GM12892 (cell line): Measurements from ENCODE around the gene PAQR8.

Experiments used
- POLR2AphosphoS5 ChIP-seq: IDR thresholded peaks from 2 replicates; pipeline ENCODE4 v1.6.1; 2011; ENCODE audit warnings: low read depth, low read length, control low read depth
- TAF1 ChIP-seq: IDR thresholded peaks from 2 replicates; pipeline ENCODE4 v1.6.1; 2011; ENCODE audit warnings: low read depth, mild to moderate bottlenecking, control low read depth, low read length, borderline replicate concordance

DNA sequence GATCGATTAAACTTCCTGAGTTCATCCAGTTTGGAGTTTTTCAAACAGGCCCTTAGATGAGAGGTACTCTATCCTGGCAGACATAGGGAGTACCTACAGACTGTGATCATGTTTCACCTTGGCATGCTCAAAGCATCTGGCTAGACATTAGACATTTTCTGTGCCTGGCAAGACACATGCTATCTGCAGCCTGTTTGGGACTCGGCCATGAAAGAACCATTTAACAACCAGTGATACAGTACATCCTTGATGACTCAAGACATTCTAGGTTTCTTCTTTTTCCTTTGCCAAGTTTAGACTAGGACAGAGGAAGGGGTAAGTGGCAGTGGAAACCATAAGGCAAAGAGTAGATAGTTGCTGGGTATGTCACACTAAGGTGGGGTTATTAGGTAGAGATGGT lies 15.4 kb upstream of the PAQR8 start:
- no peak for TF ChIP-seq TAF1
- no peak for TF ChIP-seq POLR2AphosphoS5
